SU-DHL-6 (cell line): ENCODE measurements around the gene RNF121.

Experiments
- H2AFZ ChIP-seq: fragments of 200-600 bp; sonication (generic); 2 replicates; pipeline ENCODE4 v1.6.1; 2014; ENCODE audit warnings: low read depth, mild to moderate bottlenecking, moderate library complexity, mixed read lengths, antibody characterized with exemption, low read length; ENCODE audit not compliant: severe bottlenecking
- H3F3A ChIP-seq: fragments of 200-600 bp; shearing (Covaris generic); 2 replicates; pipeline ENCODE4 v1.6.0; 2016; ENCODE audit warnings: antibody characterized with exemption, mild to moderate bottlenecking; ENCODE audit not compliant: insufficient read depth
- H3K27ac ChIP-seq: fragments of 200-600 bp; sonication (generic); 2 replicates; pipeline ENCODE4 v1.5.1; 2016; ENCODE audit warnings: low read depth, mild to moderate bottlenecking, low read length, moderate library complexity, mixed read lengths
- H3K27me3 ChIP-seq: fragments of 200-600 bp; sonication (generic), shearing (Covaris generic); 2 replicates; pipeline ENCODE4 v1.6.0; 2014; ENCODE audit warnings: mild to moderate bottlenecking, low read length
- H3K36me3 ChIP-seq: fragments of 200-600 bp; sonication (generic); 2 replicates; pipeline ENCODE4 v1.6.1; 2014; ENCODE audit warnings: mild to moderate bottlenecking, low read length, mixed read lengths
- H3K4me2 ChIP-seq: fragments of 300-600, 200-600 bp; shearing (Covaris generic), sonication (generic); 2 replicates; pipeline ENCODE4 v1.6.0; 2014; ENCODE audit warnings: low read length, low read depth, mild to moderate bottlenecking; ENCODE audit not compliant: poor library complexity, severe bottlenecking
- H3K4me3 ChIP-seq: fragments of 200-600 bp; sonication (generic); 2 replicates; pipeline ENCODE4 v1.5.1; 2014; ENCODE audit warnings: antibody characterized with exemption, low read length, mild to moderate bottlenecking, mixed read lengths; ENCODE audit not compliant: insufficient read depth, poor library complexity, severe bottlenecking
- H3K79me2 ChIP-seq: fragments of 200-600 bp; sonication (generic); 2 replicates; pipeline ENCODE4 v1.6.1; 2014; ENCODE audit warnings: mild to moderate bottlenecking, low read length, moderate library complexity; ENCODE audit not compliant: insufficient read depth
- H3K9ac ChIP-seq: fragments of 200-600 bp; sonication (generic); 2 replicates; pipeline ENCODE4 v1.7.0; 2014; ENCODE audit warnings: mild to moderate bottlenecking, low read length
- H3K9me2 ChIP-seq: fragments of 200-600 bp; sonication (generic); replicated peaks from 2 replicates; pipeline ENCODE4 v1.6.1; 2014; ENCODE audit warnings: low read length; ENCODE audit not compliant: insufficient read depth
- H3K9me3 ChIP-seq: fragments of 200-600 bp; sonication (generic); 2 replicates; pipeline ENCODE4 v1.6.1; 2014; ENCODE audit warnings: low read length, mixed read lengths; ENCODE audit not compliant: insufficient read depth
- H4K20me1 ChIP-seq: fragments of 200-600 bp; sonication (generic); 2 replicates; pipeline ENCODE4 v1.6.1; 2014; ENCODE audit warnings: low read depth, mild to moderate bottlenecking, antibody characterized with exemption, low read length, moderate library complexity, mixed read lengths
- EZH2phosphoT487 ChIP-seq: fragments of 200-600 bp; sonication (generic), shearing (Covaris generic); conservative IDR thresholded peaks from 2 replicates; pipeline ENCODE4 v1.6.1; 2018; ENCODE audit warnings: mild to moderate bottlenecking, antibody characterized with exemption, low read length, moderate library complexity, mixed read lengths
- TF ChIP-seq, protein P1 (sequence below): fragments of 200-600 bp; sonication (generic); IDR thresholded peaks from one replicate; pipeline ENCODE4 v1.5.1; 2017; ENCODE audit warnings: antibody characterized with exemption, mild to moderate bottlenecking, low read length, moderate library complexity; ENCODE audit not compliant: insufficient read depth, poor library complexity, severe bottlenecking

Gene RNF121

DNA sequence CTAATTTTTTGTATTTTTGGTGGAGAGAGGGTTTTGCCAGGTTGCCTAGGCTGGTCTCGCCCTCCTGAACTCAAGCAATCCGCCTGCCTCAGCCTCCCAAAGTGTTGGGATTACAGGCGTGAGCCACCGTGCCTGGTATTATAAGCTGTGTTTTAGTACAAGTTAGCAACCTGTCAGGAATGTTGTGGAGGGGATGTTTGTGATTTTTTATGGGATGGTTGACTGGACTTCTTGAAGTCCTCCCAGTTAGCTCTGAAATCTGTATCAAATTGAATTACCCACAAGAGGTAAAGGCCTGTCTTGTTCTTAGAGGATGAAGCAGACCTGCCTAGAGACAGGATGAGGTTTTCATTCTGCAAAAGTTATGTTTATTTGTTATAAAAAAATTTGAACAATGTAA lies 35.8 kb downstream of the RNF121 start:
- Histone ChIP-seq H3K9me2 (no peaks in the 10 kb centered on the region), H3K9ac (no peak overlapping the region), H3K4me2 (no peak overlapping the region), H3K4me3 (no peak overlapping the region), H3K9me3 (no peaks in the 10 kb centered on the region), H2AFZ (no peak overlapping the region), H3K27ac (no peak overlapping the region), H4K20me1 (no peaks in the 10 kb centered on the region), H3K36me3 (peaks cover 4% of the 10 kb centered on the region; the same call in 1 of the 2 replicates), H3K27me3 (no peaks in the 10 kb centered on the region), H3K79me2 (no peaks in the 10 kb centered on the region), H3F3A (no peaks in the 10 kb centered on the region)
- TF ChIP-seq, protein P1, sequence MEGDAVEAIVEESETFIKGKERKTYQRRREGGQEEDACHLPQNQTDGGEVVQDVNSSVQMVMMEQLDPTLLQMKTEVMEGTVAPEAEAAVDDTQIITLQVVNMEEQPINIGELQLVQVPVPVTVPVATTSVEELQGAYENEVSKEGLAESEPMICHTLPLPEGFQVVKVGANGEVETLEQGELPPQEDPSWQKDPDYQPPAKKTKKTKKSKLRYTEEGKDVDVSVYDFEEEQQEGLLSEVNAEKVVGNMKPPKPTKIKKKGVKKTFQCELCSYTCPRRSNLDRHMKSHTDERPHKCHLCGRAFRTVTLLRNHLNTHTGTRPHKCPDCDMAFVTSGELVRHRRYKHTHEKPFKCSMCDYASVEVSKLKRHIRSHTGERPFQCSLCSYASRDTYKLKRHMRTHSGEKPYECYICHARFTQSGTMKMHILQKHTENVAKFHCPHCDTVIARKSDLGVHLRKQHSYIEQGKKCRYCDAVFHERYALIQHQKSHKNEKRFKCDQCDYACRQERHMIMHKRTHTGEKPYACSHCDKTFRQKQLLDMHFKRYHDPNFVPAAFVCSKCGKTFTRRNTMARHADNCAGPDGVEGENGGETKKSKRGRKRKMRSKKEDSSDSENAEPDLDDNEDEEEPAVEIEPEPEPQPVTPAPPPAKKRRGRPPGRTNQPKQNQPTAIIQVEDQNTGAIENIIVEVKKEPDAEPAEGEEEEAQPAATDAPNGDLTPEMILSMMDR: no peak

DNA sequence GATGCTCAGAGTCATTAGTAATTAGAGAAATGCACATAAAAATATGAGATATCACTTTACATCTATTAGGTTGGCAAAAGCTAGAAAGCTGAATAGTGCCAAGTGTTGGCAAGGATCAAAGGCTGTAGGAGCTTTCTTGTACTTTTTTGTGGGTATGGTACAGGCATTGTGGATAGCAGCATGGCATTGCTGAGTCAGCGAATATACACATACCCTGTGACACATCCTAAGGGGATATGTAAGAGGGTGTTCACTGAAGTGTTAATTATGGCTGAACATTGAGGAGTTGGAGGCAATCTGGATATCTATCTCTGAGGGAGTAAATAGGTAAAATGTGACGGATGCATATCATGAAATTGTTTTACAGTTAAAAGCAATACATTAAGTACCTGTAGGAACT lies 42.8 kb downstream of the RNF121 start:
- no peak overlapping the region for H3K27ac ChIP-seq
- H3F3A ChIP-seq: no peaks in the 10 kb centered on the region
- no peaks in the 10 kb centered on the region for H3K27me3 ChIP-seq
- H3K9ac ChIP-seq: no peak overlapping the region
- no peaks in the 10 kb centered on the region for H3K9me2 ChIP-seq
- no peak overlapping the region for H3K4me3 ChIP-seq
- no peak for TF ChIP-seq EZH2phosphoT487
- TF ChIP-seq, protein P1: no peak
- no peaks in the 10 kb centered on the region for H3K9me3 ChIP-seq
- H3K36me3 ChIP-seq: no peaks in the 10 kb centered on the region
- H4K20me1 ChIP-seq: no peaks in the 10 kb centered on the region
- H3K4me2 ChIP-seq: no peak overlapping the region
- H3K79me2 ChIP-seq: no peaks in the 10 kb centered on the region
- H2AFZ ChIP-seq: no peak overlapping the region

DNA sequence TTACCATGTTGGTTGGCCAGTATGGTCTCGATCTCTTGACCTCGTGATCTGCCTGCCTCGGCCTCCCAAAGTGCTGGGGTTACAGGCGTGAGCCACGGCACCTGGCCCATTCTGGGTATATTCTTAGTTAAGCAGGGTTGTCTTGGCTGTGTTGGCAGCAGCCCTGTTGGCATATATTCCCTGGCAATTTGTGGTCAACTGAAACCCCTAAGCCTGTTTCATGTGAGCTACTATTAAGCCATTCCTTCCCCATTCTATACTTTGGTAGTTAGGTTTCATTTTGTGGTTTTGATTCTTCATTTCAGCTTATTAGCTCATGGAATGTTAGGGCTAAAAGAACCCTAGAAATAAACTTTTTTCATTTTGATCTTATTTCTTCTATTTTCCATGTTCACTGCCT lies 47.7 kb downstream of the RNF121 start:
- Histone ChIP-seq H3K79me2 (no peaks in the 10 kb centered on the region), H3F3A (peaks cover 13% of the 10 kb centered on the region; the same call in 1 of the 2 replicates), H3K36me3 (no peaks in the 10 kb centered on the region; the same call in 1 of the 2 replicates), H3K9me2 (no peaks in the 10 kb centered on the region), H3K9me3 (no peaks in the 10 kb centered on the region), H2AFZ (no peak overlapping the region), H3K9ac (no peak overlapping the region), H3K4me3 (no peak overlapping the region), H3K27me3 (no peaks in the 10 kb centered on the region), H3K27ac (no peak overlapping the region), H4K20me1 (no peaks in the 10 kb centered on the region), H3K4me2 (no peak overlapping the region)
- TF ChIP-seq, protein P1: no peak
- TF ChIP-seq EZH2phosphoT487: no peak
